Upper lobe of left lung (tissue), 4 donors: ENCODE data around the gene SPTBN5.

ENCODE experiments used
- EP300 ChIP-seq, 4 donors: sonication (generic); formaldehyde crosslinking; IDR thresholded peaks; one replicate each; pipeline ENCODE4 v1.5.1; 2017; ENCODE audit warnings: antibody characterized with exemption in 4 of 4, control low read depth in 2 of 4
- TF ChIP-seq, protein P1 (sequence below), 6 experiments: fragments of 450-650 bp in 4 of 6; fragments of 200-600 bp in 2 of 6; sonication (generic) in 2 of 6; IDR thresholded peaks; one replicate each; pipeline ENCODE4 v1.5.1; 2016 to 2019; ENCODE audit warnings: antibody characterized with exemption in 6 of 6

DNA sequence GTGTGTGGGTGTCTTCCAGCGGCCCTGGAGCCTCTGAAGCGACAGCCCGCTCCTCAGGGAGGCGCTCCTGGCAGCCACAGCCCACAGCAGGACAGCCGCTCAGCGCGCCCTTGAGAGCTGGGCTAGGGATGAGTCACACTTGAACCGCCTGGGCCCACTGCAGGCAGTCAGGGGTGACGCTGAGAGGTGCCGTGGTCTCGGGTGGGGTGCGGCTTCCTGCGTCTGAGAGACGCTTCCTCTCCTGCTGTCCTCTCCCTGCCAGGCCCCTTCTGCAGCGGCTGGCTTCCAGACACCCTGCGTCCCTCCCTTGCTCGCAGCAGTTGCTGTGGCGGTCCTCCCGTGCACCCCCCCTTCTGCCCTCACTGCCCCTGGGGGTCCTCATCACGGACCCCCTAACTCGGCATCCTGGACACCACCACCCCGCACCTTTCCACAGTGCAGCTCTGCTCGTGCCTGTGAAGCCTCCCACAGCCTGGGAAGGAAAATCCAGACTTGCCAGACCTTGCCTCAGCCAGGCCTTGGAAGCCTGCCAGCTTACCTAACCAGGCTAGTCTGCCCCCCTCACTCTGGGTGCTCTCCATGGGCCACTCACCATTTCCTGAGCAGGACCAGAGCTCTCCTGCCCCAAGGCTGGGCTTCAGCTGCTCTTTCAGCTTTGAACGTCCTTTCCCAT lies 1.1 kb upstream of the SPTBN5 start:
- no peak for TF ChIP-seq EP300 (IDR thresholded peaks at IDR 0.05)
- TF ChIP-seq, protein P1, sequence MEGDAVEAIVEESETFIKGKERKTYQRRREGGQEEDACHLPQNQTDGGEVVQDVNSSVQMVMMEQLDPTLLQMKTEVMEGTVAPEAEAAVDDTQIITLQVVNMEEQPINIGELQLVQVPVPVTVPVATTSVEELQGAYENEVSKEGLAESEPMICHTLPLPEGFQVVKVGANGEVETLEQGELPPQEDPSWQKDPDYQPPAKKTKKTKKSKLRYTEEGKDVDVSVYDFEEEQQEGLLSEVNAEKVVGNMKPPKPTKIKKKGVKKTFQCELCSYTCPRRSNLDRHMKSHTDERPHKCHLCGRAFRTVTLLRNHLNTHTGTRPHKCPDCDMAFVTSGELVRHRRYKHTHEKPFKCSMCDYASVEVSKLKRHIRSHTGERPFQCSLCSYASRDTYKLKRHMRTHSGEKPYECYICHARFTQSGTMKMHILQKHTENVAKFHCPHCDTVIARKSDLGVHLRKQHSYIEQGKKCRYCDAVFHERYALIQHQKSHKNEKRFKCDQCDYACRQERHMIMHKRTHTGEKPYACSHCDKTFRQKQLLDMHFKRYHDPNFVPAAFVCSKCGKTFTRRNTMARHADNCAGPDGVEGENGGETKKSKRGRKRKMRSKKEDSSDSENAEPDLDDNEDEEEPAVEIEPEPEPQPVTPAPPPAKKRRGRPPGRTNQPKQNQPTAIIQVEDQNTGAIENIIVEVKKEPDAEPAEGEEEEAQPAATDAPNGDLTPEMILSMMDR (IDR thresholded peaks at IDR 0.05), result peak in 1 of 6 experiments; percentile 17
